ENCODE measurements around the gene RABGAP1L. TPM values are rescaled to one million over a fixed set of nuclear protein-coding genes. Genes with fewer than 3 reads are reported as not detected.

Gene RABGAP1L
- total and polyA plus RNA-seq, 10 of the 15 experiments (the other 5 are each of a cell fraction or from before 2014, with no cell fraction given) = 5.8 to 194 (median 113) TPM

DNA sequence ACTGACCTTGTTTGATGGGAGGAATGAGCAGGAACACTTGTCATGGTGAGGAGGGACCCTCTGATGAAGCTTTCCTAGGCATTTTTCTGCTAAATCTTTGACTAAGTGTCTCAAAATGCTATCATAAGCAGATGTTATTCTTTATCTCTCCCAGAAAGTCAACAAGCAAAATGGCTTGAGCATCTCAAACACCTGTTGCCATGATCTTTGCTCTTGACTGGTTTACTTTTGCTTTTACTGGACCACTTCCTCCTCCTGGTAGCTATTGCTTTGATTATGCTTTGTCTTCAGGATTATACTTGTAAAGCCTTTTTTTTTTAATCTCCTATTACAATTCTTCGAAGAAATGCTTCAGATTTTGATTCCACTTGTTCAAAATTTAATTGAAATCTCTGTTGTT, 445.9 kb downstream of the RABGAP1L start:
- SMC1A ChIA-PET (ENCODE audit: uncharacterized antibody, unreplicated experiment) = no interaction called here
- Histone ChIP-seq H4K20me1 (ENCODE audit: control insufficient read depth, insufficient read depth) (no peaks in the 10 kb centered on the region), H3K36me3 (ENCODE audit: control insufficient read depth in 2 of 2, insufficient read depth in 2 of 2, low read length in 1 of 2) (peaks cover 0 to 4% of the 10 kb centered on the region in 2 experiments; a peak in 1 of 4 replicates), H3K79me2 (ENCODE audit: control insufficient read depth, insufficient read depth, low read length) (no peaks in the 10 kb centered on the region), H3K4me1 (ENCODE audit: control insufficient read depth, insufficient read depth, low read length) (no peaks in the 10 kb centered on the region; the same call in 1 of the 2 replicates), H3K9ac (ENCODE audit: control insufficient read depth, insufficient read depth, low read length) (no peak overlapping the region), H3K9me3 (replicated peaks; ENCODE audit: control insufficient read depth, insufficient read depth, low read length) (no peaks in the 10 kb centered on the region; the same call in 1 of the 3 replicates), H3K27ac (ENCODE audit: control insufficient read depth, insufficient read depth) (no peak overlapping the region), H3K27me3 (replicated peaks in 1 of 2; ENCODE audit: control insufficient read depth in 2 of 2, insufficient read depth in 2 of 2, low read length in 1 of 2) (no peaks in the 10 kb centered on the region), H3K4me3 (no peak overlapping the region), H3K4me2 (ENCODE audit: control insufficient read depth, insufficient read depth) (no peak overlapping the region), H2AFZ (ENCODE audit: control insufficient read depth, low read depth, low read length) (no peak overlapping the region)
- intact Hi-C loops (cut with micrococcal nuclease; ENCODE audit: unreplicated experiment) = no loop called here
- 100% methylated on average over 1 of the region's 1 CpG for WGBS (ENCODE audit: insufficient coverage, insufficient replicate concordance, low lambda C conversion rate, missing lambda C conversion rate)
- BruUV-seq (replicated peaks) = no TSS peak
- RAD21 ChIA-PET (ENCODE audit: unreplicated experiment) = no interaction called here
- POLR2A ChIA-PET = interaction anchor here (0.6 kb wide), 1 partner anchor 1064 kb away, joined by 3 read pairs; no protein-coding TSS in a partner anchor
- ATAC-seq (no peak), DNase-seq (ENCODE audit: low read depth, low spot score) (no peak), FAIRE-seq (no peak)
- CTCF ChIA-PET = no interaction called here
- no peak for TF ChIP-seq ZNF217 (IDR thresholded peaks at IDR 0.05)
- TF ChIP-seq TCF3 (IDR thresholded peaks at IDR 0.05; ENCODE audit: borderline replicate concordance, insufficient read depth, low read depth, low read length) = 0 out of 2 replicates have a peak, but pooled peaks have one; percentile 42
- TF ChIP-seq, protein P1, sequence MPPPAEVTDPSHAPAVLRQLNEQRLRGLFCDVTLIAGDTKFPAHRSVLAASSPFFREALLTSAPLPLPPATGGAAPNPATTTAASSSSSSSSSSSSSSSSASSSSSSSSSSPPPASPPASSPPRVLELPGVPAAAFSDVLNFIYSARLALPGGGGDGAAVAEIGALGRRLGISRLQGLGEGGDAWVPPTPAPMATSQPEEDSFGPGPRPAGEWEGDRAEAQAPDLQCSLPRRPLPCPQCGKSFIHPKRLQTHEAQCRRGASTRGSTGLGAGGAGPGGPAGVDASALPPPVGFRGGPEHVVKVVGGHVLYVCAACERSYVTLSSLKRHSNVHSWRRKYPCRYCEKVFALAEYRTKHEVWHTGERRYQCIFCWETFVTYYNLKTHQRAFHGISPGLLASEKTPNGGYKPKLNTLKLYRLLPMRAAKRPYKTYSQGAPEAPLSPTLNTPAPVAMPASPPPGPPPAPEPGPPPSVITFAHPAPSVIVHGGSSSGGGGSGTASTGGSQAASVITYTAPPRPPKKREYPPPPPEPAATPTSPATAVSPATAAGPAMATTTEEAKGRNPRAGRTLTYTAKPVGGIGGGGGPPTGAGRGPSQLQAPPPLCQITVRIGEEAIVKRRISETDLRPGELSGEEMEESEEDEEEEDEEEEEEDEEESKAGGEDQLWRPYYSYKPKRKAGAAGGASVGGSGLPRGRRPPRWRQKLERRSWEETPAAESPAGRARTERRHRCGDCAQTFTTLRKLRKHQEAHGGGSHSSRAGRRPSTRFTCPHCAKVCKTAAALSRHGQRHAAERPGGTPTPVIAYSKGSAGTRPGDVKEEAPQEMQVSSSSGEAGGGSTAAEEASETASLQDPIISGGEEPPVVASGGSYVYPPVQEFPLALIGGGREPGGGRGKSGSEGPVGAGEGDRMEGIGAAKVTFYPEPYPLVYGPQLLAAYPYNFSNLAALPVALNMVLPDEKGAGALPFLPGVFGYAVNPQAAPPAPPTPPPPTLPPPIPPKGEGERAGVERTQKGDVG (CRISPR knock-in tag; IDR thresholded peaks at IDR 0.05) = no peak
- TF ChIP-seq NRF1 (conservative IDR thresholded peaks at IDR 0.05; ENCODE audit: low read depth, low read length) = no peak
- TF ChIP-seq SPI1 (IDR thresholded peaks at IDR 0.05; ENCODE audit: borderline replicate concordance, insufficient read depth, low read depth, low read length) = peak; percentile 46; the same call in 1 of the 2 replicates
- TF ChIP-seq WRNIP1 (IDR thresholded peaks at IDR 0.05; ENCODE audit: borderline replicate concordance, low read depth, low read length) = no peak
- TF ChIP-seq POU2F2 (IDR thresholded peaks at IDR 0.05; ENCODE audit: borderline replicate concordance, low read depth, low read length) = no peak
- in situ Hi-C loops (cut with MboI) = no loop called here

Measured in GM12878 (cell line).